Measurements from ENCODE around the gene MAN2C1.
"Not testable (repeated sequence)": the region's sequence is repeated elsewhere in the genome, so short reads cannot be mapped to it uniquely, and the experiment has no call there.

MAN2C1 gene

DNA sequence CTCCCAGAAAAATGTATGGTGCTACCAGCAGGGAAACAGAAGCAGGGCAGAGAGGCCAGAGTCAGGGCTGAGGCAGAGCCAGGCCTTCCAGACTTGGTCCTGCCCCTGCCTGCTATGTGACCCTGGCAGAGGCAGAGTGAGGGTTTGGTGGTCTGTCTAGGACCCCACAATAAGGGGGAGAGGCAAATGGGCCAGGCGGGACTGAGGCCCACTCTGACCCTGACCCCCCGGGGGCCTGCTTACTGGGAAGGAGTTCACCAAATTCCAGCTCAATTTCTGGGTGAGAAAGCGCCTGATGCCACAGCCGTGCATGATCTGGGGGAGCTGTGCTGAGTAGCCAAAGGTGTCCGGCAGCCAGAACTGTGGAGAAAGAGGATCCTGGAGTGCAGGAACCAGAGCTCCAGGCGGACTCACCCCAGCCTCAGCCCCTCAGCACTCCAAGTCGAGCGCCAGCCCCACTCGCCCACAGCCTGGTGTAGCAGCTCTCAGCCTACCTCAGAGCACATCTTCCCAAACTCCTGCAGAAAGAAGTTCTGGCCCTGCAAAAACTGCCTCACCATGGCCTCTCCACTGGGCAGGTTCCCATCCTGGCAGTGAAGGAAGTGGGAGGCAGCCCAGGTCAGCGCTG, 6.9 kb downstream of the MAN2C1 start:
- no peak for DNase-seq (ENCODE audit: low read depth in 1 of 2, low spot score in 1 of 2)

DNA sequence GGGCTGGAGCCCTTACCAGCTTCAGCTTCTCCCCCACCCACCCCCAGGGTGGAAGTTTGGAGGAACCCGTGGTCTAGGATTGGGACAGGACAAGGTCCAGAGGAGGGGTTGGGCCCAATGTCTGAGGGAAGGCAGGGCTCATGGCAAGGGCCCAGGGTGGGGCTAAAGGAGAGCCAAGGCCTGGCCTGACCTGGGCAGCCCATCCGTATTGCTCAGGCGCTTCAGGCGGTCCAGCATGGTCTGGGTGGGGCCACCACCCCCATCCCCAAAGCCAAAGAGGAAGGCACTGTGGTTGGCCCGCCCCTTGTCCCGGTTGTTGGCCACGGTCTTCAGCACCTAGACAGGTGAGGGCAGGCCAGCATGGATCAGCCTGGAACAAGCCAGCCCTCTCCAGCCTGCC, 7.6 kb downstream of the MAN2C1 start:
- no peak for DNase-seq (ENCODE audit: low read depth in 1 of 2, low spot score in 1 of 2)

DNA sequence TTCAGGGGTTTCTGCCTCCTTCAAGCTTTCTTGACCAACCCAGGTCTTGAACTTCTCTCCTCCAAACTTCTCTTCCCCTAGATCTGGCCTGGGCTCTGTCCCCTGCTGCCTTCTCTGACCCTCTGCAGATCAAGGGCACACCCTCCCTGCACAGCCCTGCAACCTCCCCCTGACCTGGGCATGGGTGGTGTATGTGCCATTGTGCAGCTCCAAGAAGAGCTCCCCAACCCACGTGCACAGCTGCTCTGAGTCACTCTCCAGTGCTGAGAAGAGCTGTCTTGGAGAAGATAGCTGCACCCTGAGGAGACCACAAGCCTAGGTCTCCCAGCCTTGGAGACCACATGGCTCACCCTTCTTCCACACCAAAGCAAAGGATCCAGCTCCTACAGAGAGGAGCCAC, 8.0 kb downstream of the MAN2C1 start:
- no peak for DNase-seq (ENCODE audit: low read depth in 1 of 2, low spot score in 1 of 2)

DNA sequence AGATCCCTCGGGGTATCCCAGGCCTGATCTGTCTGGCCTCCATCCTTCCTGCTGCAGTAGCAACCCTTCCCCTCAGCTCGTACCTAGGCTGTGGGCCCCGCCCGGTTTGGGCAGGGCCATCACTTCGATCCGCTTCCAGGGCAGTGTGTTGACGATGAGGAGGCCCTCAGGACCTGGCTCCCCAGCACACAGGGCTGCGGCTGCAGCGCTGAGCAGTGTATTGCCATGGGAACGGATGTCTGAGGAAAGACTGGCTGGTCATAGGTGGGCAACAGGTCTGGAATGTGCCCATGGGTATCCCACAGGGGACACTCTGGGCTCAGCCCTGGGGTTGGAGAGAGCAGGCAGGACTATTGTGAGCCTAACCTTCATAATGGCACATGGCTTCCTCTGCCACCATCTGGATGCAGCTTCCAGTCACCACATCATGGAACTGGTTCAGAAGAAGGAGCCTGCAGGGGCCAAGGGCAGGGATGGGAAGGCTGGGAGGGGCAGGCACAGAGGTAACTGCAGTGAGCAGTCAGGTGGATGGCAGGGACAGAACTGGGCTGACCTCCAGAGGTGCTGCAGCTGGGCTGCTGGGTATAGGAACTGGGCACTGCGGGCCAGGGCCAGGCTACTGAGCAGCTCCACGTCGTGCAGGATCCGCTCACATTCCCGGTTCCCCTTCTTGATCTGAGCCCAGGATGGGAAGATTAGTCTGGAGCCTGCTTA, 8.7 kb downstream of the MAN2C1 start:
- DNase-seq (ENCODE audit: low read depth in 1 of 2, low spot score in 1 of 2), result no peak

DNA sequence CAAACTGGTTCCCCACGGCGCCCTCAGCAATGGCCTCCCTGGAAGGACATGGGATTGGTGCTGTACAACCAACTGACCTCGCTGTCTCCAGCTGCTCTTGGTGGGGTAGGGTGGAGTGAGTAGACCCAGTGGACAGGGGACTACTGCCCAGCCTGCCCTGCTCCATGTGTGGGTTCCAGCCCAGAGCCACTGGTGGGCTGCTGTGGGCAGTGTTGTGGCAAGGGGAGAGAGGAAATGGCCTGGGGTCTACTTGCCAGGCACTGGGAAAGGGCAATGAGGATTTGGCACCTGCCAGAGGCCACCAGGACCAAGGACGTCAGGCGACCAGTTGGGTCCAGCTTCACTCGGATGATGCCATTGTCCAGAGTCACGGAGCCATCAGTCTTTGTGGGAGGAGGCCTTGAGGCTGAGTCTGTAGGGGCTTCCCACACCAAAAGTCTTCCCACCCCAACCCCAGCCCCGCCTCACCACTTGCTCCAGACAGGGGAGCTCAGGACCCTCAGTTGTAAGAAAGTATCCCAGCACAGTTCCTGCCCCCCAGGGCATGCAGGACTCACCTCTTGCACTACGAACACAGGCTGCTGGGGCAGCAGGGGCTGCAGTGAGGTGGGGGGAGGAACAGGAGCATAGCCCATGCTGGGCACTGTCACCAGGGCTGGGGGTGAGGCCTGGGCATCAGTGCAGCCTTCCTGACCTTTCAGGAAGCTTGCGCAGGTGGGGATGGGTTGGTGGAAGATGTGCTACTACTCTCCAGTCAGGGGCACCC, 9.5 kb downstream of the MAN2C1 start:
- DNase-seq (ENCODE audit: low read depth in 1 of 2, low spot score in 1 of 2), result no peak

DNA sequence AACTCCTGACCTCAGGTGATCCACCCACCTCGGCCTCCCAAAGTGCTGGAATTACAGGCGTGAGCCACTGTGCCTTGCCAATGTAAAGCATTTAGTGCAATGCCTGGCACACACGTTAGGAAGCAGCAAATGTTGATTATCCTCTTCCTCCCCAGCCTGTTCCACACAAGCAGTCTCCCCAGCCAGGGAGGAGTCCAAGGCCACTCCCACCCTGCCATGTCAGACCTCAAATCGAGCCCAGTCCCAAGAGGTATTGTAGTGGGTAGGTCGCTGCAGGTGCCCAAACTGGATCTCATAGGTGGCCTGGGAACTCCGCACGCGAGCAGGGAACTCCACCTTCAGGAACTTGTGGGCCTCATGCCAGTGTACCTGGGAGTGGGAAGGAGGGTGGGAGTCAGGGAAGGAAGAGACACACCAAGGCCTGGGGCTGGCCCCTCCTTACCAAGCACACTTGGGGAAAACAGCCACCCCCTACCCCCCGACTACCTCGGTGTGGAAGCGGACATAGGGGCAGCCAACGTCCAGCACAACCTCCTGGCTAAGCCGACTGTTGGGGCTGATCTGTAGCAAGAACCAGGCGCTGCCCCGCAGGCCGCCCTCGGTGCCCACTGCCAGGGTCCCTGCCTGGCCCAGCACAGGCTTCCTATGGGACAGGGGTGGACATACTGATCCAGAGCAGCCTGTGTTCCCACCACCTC, 10.3 kb downstream of the MAN2C1 start:
- no peak for DNase-seq (ENCODE audit: low read depth in 1 of 2, low spot score in 1 of 2)

DNA sequence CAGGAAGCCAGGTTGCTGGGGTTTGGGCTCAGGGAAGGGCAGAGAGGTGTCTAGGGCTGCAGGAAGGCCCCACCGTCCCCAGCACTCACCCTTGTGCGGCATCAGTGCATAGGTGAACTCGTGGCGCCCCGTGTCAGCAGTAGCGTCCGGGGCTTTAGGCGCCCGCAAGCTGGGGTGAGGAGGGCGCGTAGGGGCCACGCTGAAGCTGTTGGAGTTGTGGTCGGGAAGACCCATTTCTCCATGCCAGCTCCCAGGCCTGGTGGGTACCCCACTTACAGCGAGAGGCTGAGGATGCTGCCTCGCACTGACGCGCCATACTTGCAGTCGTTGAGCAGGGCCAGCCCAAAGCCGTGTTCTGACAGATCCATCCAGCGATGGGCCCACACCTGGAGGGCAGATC, 11.9 kb downstream of the MAN2C1 start:
- no peak for DNase-seq (ENCODE audit: low read depth in 1 of 2, low spot score in 1 of 2)

DNA sequence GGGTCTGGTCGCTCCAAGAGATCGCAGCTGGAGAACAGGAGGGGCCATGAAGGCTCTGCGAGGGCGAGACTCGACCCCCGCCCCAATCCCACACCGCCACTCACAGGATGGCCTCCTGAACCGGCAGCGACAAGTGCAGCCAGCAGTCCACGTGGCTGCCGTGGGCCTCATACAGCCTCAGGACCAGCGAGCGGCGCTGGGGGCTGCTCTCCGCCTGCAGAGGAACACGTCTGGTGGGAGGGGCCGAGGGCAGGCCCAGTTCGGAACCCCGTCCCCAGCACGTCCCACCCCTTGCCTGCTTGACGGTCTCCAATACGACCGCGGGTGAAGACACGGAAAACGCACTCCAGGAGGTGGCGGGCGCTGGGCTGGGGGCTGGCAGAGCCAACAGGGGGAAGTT, 12.4 kb downstream of the MAN2C1 start:
- no peak for DNase-seq (ENCODE audit: low read depth in 1 of 2, low spot score in 1 of 2)

DNA sequence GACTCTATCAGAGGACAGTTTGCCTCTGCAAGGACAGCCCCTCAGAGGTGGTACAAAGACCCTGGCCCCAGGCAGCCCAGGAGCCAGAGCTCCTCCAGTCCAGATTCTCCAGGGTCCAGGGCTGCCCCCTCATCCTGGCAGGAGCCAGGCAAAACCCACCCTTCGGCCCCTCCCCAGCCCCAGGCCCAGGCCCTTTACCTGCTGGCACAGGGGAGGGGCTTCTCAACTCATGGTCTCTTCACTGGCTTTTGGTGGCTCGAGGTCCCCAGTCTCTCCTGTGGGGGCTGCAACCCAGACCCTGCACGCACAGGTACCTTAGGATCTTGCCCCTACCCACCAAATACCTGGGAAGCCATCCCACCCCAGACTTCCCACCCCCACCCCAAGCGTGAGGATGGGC, 13.0 kb downstream of the MAN2C1 start:
- DNase-seq (ENCODE audit: low read depth in 1 of 2, low spot score in 1 of 2), result no peak

DNA sequence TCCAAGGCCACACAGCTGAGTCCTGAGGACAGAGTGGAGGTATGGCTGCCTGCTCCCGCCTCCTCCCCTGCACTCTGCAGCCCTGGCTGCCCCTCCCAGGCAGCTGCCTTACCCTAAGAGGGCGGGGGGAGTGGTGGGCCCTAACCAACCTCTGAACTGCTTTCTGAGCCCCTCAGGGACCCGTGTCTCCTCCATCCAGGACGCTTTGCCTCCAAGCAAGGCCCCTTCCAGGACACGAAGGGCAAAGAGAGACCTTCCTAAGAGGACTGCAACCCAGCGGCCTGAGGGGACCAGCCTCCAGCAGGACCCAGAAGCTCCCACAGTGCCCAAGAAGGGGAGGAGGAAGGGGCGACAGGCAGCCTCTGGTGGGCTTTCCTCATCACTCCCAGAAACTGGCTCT, 14.0 kb downstream of the MAN2C1 start:
- no peak for DNase-seq (ENCODE audit: low read depth in 1 of 2, low spot score in 1 of 2)

DNA sequence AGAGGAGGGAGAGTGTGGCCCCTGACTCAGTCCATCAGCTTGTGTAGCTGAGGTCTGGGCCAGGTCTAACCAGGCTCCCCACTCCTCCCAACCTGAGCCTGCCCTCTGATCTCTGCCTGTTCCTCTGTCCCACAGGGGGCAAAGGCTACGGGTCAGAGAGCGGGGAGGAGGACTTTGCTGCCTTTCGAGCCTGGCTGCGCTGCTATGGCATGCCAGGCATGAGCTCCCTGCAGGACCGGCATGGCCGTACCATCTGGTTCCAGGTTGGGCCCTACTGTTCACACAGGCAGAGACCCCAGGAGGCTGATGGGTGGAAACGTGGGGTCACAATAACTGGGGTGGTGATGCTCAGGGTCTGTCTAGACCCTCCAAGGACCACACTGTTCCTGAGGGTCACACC, 14.8 kb downstream of the MAN2C1 start:
- no peak for DNase-seq (ENCODE audit: low read depth in 1 of 2, low spot score in 1 of 2)

DNA sequence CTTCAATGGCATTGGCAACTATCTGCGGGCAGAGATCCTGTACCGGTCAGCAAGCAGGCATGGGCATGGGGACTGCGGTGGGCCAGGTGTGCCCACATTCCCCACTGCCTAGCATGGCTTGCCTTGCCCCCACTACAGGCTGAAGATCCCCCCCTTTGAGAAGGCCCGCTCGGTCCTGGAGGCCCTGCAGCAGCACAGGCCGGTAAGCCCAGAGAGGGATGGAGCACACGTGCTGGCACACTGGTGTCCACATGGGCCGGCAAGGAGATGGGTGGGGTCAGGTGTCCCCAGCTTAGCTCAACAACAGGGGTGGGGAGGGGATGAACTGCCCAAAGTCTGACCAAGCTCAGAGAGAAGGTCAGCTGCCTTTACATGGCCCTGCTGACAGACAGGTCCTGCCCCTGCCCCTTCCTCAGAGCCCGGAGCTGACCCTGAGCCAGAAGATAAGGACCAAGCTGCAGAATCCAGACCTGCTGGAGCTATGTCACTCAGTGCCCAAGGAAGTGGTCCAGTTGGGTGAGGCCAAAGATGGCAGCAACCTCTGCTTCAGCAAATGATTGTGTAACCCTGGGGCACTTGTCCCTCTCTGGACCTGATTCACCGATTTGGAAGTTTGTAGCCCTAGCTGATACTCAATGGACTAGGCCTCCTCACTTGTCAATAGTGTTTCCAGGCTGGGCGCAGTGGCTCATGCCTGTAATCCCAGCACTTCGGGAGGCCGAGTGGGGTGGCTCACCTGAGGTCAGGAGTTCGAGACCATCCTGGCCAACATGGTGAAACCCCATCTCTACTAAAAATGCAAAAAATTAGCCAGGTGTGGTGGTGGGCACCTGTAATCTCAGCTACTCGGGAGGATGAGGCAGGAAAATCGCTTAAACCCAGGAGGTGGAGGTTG, 16.0 kb downstream of the MAN2C1 start:
- no peak for DNase-seq (ENCODE audit: low read depth in 1 of 2, low spot score in 1 of 2)

DNA sequence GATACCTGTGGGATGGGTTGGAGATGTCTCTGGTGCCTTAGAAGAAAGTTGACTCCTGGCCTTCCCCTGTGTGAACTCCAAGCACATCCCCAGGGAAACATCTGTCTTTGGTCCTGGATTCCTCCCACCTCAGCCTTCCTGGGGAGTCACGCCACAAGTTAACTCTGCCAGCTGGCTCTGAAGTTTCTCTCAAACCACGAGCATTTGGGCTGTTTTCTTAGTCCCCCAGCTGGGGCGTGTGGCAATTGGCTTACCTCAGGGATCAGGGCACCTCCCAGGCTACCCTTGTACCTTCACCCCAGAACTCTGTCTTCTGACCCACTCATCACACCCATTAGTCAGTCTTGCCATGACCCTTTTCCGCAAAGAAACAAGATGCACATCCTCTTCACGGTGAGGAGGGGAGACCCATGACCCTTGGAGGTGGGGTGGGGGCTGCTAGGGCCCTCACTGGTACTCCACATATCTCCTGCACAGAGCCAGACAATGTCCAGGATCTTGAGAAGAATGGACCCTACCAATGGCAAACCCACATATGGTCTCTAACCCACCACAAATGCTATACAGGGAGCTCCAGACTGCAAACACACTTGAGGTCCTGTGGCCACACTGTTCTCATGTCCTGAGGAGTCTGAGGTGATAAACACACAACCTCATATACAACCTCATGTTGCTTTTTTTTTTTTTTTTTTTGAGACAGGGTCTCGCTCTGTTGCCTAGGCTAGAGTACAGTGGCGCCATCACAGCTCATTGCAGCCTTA, 17.6 kb downstream of the MAN2C1 start:
- no peak for DNase-seq (ENCODE audit: low read depth in 1 of 2, low spot score in 1 of 2)

DNA sequence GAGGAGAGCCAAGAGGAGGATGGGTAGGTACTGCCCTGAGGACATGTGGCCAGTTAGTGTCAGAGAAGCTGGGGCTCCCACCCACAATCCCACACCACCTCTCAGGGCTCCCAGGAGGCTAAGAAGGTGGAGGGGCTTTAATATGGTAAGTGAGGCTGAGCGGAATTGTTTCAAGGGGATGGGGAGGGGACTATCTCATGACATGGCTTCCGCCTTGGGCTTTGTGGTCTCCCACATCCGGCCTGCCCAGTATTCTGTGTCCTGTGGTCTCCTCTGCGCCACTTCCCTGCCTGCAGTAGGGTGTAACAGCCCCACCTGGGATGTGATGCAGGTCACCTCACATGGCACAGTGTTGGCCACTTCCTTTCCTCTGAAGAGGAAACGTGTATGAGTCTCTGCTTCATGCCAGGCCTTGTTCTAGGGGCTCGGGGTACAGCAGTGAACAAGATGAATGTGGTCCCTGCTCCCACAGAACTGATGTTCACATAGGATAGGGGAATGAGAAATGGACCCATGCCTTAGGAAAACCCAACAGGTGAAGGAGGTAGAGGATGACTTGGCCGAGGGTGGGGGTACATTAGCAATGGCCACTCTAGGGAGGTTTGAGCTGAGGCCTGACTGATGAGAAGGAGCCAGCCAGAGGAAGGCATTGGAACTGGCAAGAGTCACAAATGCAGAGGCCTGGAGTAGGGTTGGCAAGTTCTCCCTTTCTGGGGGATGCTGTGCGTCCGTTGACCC, 18.4 kb downstream of the MAN2C1 start:
- DNase-seq (ENCODE audit: low read depth in 1 of 2, low spot score in 1 of 2), result peak in 1 of 2 donors; percentile 45

DNA sequence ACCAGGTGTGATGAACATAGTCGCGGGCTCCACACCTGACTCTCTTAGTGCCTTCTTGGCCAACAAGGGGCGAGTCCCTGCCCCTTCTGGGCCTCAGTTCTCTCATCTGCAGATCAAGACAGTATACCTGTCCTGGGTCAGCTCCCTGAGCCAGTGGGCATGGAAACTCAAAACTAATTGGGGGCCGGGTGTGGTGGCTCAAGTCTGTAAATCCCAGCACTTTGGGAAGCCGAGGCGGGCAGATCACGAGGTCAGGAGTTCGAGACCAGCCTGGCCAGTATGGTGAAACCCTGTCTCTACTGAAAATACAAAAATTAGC, 19.1 kb downstream of the MAN2C1 start:
- not testable (repeated sequence) for DNase-seq (ENCODE audit: low read depth in 1 of 2, low spot score in 1 of 2)

DNA sequence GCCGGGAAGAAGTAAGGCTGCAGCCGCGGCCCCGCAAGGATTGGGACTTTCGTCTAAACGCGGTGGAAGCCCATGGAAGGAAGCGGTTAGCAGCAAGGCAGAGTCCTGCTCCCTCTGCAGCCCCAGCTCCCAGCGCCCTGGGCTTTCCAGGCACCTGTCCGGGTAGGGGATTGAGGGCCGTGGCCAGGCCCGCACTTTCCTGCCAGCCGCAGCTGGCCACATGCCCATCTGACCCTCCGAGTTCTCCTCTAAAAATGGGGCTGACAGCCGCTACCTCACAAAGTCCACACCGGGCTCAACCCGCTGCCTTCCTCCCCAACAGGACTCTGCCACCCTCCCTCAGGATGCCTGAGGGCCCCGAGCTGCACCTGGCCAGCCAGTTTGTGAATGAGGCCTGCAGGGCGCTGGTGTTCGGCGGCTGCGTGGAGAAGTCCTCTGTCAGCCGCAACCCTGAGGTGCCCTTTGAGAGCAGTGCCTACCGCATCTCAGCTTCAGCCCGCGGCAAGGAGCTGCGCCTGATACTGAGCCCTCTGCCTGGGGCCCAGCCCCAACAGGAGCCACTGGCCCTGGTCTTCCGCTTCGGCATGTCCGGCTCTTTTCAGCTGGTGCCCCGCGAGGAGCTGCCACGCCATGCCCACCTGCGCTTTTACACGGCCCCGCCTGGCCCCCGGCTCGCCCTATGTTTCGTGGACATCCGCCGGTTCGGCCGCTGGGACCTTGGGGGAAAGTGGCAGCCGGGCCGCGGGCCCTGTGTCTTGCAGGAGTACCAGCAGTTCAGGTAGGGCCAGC, 19.7 kb downstream of the MAN2C1 start:
- DNase-seq (ENCODE audit: low read depth in 1 of 2, low spot score in 1 of 2), result no peak

DNA sequence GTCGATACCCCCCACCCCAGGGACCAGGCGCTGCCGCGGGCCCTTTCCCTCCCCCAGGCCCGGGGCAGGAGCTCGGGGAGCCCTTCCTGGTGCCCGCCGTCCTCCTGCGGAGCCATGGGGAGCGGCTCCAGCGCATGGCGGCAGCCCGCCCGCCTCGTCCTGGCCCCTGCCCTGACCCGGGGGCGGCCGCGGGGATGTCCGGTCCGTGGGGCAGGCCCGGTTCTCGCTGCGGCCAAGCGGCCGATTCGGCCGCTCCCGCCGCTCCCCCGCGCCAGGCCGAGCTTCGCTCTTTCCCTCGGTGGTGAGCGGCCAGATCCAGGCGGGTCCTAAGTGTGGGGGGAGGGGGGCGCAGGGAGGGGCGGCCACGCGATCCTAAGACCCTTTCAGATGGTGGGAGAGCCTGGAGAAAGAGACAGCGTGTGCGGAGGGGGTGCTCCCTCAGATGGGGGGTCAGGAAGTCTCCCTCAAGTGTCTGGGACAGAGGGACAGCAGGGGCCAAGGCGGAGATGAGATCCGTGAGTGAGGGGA, 20.3 kb downstream of the MAN2C1 start:
- DNase-seq (ENCODE audit: low read depth in 1 of 2, low spot score in 1 of 2), result no peak

DNA sequence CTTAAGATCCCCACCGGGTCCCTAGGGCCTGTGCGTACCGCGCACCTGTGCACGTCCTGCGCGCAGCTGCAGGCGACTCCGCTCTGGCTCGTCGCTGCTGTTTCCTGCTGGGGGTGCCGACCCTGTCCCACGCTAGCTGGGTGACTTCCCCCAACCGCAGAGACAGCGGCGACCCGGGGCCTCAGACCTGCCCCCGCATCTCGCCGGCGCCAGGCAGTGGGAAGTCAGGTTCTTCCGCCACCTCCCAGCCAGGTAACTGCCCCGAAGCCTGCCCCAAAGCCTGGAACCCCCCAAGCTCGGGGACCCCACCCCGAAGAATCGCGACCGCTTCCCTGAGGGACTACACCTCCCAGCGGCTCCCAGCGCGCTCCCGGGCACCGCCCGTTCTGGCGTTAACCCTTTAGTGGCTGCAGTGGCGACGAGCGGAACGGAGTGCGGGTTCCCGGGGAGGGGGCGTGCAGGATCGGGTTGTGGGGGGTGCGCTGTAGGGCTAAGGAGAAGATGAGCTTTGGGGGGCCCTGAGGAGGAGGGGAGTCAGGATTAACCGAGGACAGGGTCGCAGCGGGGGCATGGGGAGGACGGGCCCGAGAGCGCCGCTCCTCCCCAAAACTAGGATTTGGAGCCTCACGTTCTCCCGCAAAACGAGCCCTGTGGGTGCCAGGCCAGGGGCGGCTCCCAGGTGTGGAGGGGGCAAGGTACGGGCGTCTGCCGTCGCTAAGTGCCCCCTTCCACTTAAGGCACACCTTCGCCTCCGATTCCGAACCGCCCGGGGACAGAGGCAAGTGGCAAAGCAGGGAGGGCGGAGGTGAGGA, 21.0 kb downstream of the MAN2C1 start:
- peak in 1 of 2 donors; percentile 35 for DNase-seq (ENCODE audit: low read depth in 1 of 2, low spot score in 1 of 2)

All from stimulated activated CD4-positive, alpha-beta T cell treated with anti-CD3 and anti-CD28 coated beads, Interleukin-15, amount 100 ng/mL, for 1 hour (primary cell).